HL-60 (cell line): ENCODE results near the gene SSX2IP.

Experiments
- CTCF ChIP-seq: IDR thresholded peaks from one replicate; pipeline ENCODE4 v1.5.1; 2011; ENCODE audit warnings: low read length, control low read depth, inconsistent platforms; ENCODE audit not compliant: insufficient read depth
- GABPA ChIP-seq: IDR thresholded peaks from 2 replicates; pipeline ENCODE4 v1.6.1; 2012; ENCODE audit warnings: low read depth
- POLR2AphosphoS5 ChIP-seq: IDR thresholded peaks from 2 replicates; pipeline ENCODE4 v1.6.1; 2012; ENCODE audit warnings: low read depth
- SPI1 ChIP-seq: IDR thresholded peaks from 2 replicates; pipeline ENCODE4 v1.6.1; 2012; ENCODE audit warnings: low read depth, mild to moderate bottlenecking, borderline replicate concordance

GRCh38 chr1:84617349-84617748 lies 72.9 kb downstream of the SSX2IP start:
- no peak for TF ChIP-seq CTCF
- no peak for TF ChIP-seq GABPA
- TF ChIP-seq POLR2AphosphoS5: no peak
- no peak for TF ChIP-seq SPI1
